ENCODE measurements around the gene SIGLEC8. TPM values are rescaled to one million over a fixed set of nuclear protein-coding genes. Genes with fewer than 3 reads are reported as not detected.
"Not testable (repeated sequence)": the region's sequence is repeated elsewhere in the genome, so short reads cannot be mapped to it uniquely, and the experiment has no call there.

The SIGLEC8 gene
- total RNA-seq, 2 experiments from 2014 or later: not detected

GRCh38 chr19:51417107-51417809, 41.0 kb downstream of the SIGLEC8 start, which contains the start of gene SIGLEC10:
Gene SIGLEC10, minus strand, starts transcription at chr19:51417642. Its CDS starts 61 bp downstream, at chr19:51417581.
- H3K4me3 ChIP-seq (ENCODE audit: low read depth, low read length, poor library complexity, severe bottlenecking): peak within 1 kb of the TSS; percentile 87
- peak within 1 kb of the TSS; percentile 81 for H3K27ac ChIP-seq (ENCODE audit: low read depth, low read length, poor library complexity, severe bottlenecking)
- H2AFZ ChIP-seq (ENCODE audit: low read length): peak within 1 kb of the TSS; percentile 73; the same call in 1 of the 2 replicates
- peak within 1 kb of the TSS; percentile 94 for H3K4me2 ChIP-seq (ENCODE audit: low read length)
- peaks cover 13% of the 10 kb centered on the region; the same call in 1 of the 2 replicates for H3K79me2 ChIP-seq (ENCODE audit: insufficient read depth, low read depth, low read length)
- DNase-seq (ENCODE audit: low spot score): peak; percentile 93
- peaks cover 24% of the 10 kb centered on the region for H3K4me1 ChIP-seq (ENCODE audit: insufficient read depth, low read length, poor library complexity, severe bottlenecking)
- H4K20me1 ChIP-seq (ENCODE audit: insufficient read depth, low read length): no peaks in the 10 kb centered on the region
- no TSS peak for BruUV-seq (replicated peaks)
- no peaks in the 10 kb centered on the region for H3K9me3 ChIP-seq (ENCODE audit: low read length)
- TF ChIP-seq CTCF (conservative IDR thresholded peaks at IDR 0.05; ENCODE audit: low read length) (no peak), EZH2phosphoT487 (IDR thresholded peaks at IDR 0.05; ENCODE audit: borderline replicate concordance, low read depth, low read length) (no peak)
- intact Hi-C loops (cut with micrococcal nuclease; ENCODE audit: unreplicated experiment): loop anchor here (1.0 to 2.0 kb wide), 4 partner anchors 22 to 78 kb away; partner anchors contain the start of gene ETFB
- H3K9me2 ChIP-seq (ENCODE audit: insufficient read depth, low read length): no peaks in the 10 kb centered on the region
- H3K36me3 ChIP-seq (ENCODE audit: insufficient read depth, low read length): peaks cover 27% of the 10 kb centered on the region; the same call in 1 of the 2 replicates
- ChIA-PET CTCF (ENCODE audit: unreplicated experiment) (interaction anchor here (0.5 to 1.0 kb wide), 5 partner anchors 10 to 266 kb away, joined by 3 to 5 read pairs (median 3); partner anchors contain the start of gene ETFB), POLR2A (interaction anchor here (1.0 to 1.8 kb wide), 7 partner anchors 10 to 131 kb away, joined by 3 to 11 read pairs (median 4); no protein-coding TSS in a partner anchor)

GRCh38 chr19:51416422-51416821, 41.8 kb downstream of the SIGLEC8 start:
- Histone ChIP-seq H2AFZ (ENCODE audit: low read length) (peak overlapping the region; percentile 73; the same call in 1 of the 2 replicates), H3K79me2 (ENCODE audit: insufficient read depth, low read depth, low read length) (peaks cover 13% of the 10 kb centered on the region; the same call in 1 of the 2 replicates), H3K4me3 (ENCODE audit: low read depth, low read length, poor library complexity, severe bottlenecking) (peak overlapping the region; percentile 87), H3K27ac (ENCODE audit: low read depth, low read length, poor library complexity, severe bottlenecking) (peak overlapping the region; percentile 81), H3K36me3 (ENCODE audit: insufficient read depth, low read length) (peaks cover 29% of the 10 kb centered on the region), H3K4me2 (ENCODE audit: low read length) (peak overlapping the region; percentile 94), H3K4me1 (ENCODE audit: insufficient read depth, low read length, poor library complexity, severe bottlenecking) (peaks cover 24% of the 10 kb centered on the region)
- intact Hi-C loops (cut with micrococcal nuclease; ENCODE audit: unreplicated experiment): loop anchor here (2.0 kb wide), 2 partner anchors 50 to 78 kb away; partner anchors contain the start of gene ETFB
- CTCF ChIA-PET (ENCODE audit: unreplicated experiment); H3K9me2 ChIP-seq (ENCODE audit: insufficient read depth, low read length); BruUV-seq (replicated peaks); H4K20me1 ChIP-seq (ENCODE audit: insufficient read depth, low read length); DNase-seq (ENCODE audit: low spot score); H3K9me3 ChIP-seq (ENCODE audit: low read length): not testable (repeated sequence)
- POLR2A ChIA-PET: interaction anchor here (1.8 kb wide), 1 partner anchor 21 kb away, joined by 11 read pairs; no protein-coding TSS in a partner anchor

GRCh38 chr19:51415187-51415586, 43.1 kb downstream of the SIGLEC8 start:
- Histone ChIP-seq H3K36me3 (ENCODE audit: insufficient read depth, low read length) (peaks cover 39% of the 10 kb centered on the region), H3K4me2 (ENCODE audit: low read length) (no peak overlapping the region), H3K27ac (ENCODE audit: low read depth, low read length, poor library complexity, severe bottlenecking) (no peak overlapping the region), H4K20me1 (ENCODE audit: insufficient read depth, low read length) (no peaks in the 10 kb centered on the region), H3K9me2 (ENCODE audit: insufficient read depth, low read length) (no peaks in the 10 kb centered on the region), H3K4me1 (ENCODE audit: insufficient read depth, low read length, poor library complexity, severe bottlenecking) (peaks cover 24% of the 10 kb centered on the region), H2AFZ (ENCODE audit: low read length) (no peak overlapping the region), H3K4me3 (ENCODE audit: low read depth, low read length, poor library complexity, severe bottlenecking) (no peak overlapping the region), H3K79me2 (ENCODE audit: insufficient read depth, low read depth, low read length) (peaks cover 13% of the 10 kb centered on the region; the same call in 1 of the 2 replicates), H3K9me3 (ENCODE audit: low read length) (no peaks in the 10 kb centered on the region)
- DNase-seq (ENCODE audit: low spot score): no peak
- TF ChIP-seq CTCF (conservative IDR thresholded peaks at IDR 0.05; ENCODE audit: low read length): no peak
- no peak for TF ChIP-seq EZH2phosphoT487 (IDR thresholded peaks at IDR 0.05; ENCODE audit: borderline replicate concordance, low read depth, low read length)
- intact Hi-C loops (cut with micrococcal nuclease; ENCODE audit: unreplicated experiment): no loop called here
- BruUV-seq (replicated peaks): no TSS peak
- POLR2A ChIA-PET: no interaction called here
- CTCF ChIA-PET (ENCODE audit: unreplicated experiment): no interaction called here
